ENCODE results near the gene ATP11A.
A peak's percentile ranks its signal among the peaks of the same experiment; 100 is the strongest.

ATP11A gene

DNA sequence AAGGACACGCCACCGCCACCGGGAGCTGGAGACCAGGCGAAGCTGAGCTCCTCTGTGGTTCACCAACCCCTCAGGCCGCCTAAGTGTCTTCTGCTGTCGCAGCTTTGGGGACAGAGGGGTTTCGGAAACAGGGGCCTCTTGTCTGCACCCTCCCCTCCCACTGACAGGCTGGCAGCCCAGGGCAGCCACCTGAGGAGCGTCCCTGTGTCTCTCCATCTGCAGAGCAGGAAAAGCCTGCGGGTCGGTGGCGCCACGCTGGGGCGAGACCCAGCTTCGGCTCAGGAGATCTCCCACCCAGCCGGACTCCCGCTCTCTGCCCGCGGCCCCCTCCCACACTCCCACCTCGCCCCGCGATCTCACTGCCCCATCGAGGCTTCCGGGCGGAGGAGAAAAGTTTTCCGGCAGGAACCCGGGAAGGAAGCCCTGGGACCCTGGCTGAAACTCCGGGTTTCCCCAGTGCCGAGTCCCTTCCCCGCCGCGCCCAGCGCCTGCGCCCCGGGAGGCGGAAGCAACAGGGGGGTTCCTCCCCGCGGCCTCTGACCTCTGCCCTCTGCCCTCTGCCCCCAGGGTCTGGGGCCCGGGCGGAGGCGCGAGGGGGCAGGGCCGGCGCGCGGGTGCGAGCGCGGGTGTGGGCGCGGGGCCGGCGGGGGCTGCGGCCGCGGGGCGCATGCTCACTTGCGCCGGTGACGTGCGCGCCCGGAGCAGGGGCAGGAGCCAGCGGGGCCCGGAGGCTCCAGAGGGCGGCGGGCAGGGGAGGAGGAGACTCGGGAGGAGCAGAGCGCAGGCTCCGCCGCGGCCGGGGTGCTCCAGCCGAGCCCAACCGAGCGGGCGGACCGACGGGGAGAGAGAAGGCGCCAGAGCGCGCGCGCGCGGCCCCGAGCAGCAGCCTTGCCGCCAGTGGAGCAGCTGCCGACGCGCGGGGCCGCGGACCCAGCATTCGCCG, at the start of gene ATP11A:
Gene ATP11A (plus strand): TSS at position 736 of the 943 bp plus-strand sequence. CDS start 379 bp downstream, outside the sequence.
- Histone ChIP-seq H3K9ac (ENCODE audit: low read length) (peak within 1 kb of the TSS; percentile 38), H3K27ac (ENCODE audit: low read length) (no peak within 1 kb of the TSS), H3K36me3 (ENCODE audit: control insufficient read depth, low read depth, low read length) (no peaks in the 10 kb centered on the region), H3K4me1 (ENCODE audit: control insufficient read depth, low read depth, low read length) (peaks cover 26% of the 10 kb centered on the region), H3K9me3 (ENCODE audit: control insufficient read depth, low read depth, low read length) (no peaks in the 10 kb centered on the region), H3K4me3 (ENCODE audit: low read length) (peak within 1 kb of the TSS; percentile 57), H3K27me3 (ENCODE audit: control insufficient read depth, insufficient read depth, low read length) (peaks cover 18% of the 10 kb centered on the region)

DNA sequence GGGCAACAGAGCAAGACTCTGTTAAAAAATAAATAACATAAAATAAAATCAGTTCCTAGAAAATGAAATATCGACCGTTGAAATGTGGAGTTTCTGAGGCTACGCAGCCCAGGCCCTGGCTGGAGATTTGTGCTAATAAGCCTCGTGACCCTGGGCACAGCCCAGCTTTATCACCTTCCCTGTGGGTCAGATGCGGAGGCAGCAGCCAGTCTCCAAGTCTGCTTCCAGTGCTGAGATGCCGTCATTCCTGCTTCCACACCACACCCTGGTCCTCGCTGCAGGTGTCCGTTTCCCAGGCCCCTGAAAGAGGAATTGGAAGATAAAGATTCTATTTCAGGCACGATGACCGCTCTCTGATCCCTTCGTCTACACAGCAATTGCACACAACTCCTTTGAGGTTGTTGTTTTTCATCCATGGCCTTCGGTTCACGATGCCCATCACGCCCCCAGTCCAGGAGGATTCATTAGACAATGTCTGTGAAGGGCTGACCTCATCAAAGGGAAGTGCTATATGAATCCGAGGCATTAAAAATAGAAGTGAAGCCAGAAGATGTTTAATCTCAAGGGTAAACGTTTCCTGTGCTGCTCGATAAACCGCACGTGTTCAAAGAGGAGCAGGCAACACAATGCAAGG, 48.3 kb upstream of the ATP11A start:
- peaks cover 22% of the 10 kb centered on the region for H3K27me3 ChIP-seq (ENCODE audit: control insufficient read depth, insufficient read depth, low read length)
- no peak overlapping the region for H3K9ac ChIP-seq (ENCODE audit: low read length)
- no peak overlapping the region for H3K4me3 ChIP-seq (ENCODE audit: low read length)
- H3K9me3 ChIP-seq (ENCODE audit: control insufficient read depth, low read depth, low read length) = no peaks in the 10 kb centered on the region
- H3K27ac ChIP-seq (ENCODE audit: low read length) = no peak overlapping the region
- no peaks in the 10 kb centered on the region for H3K36me3 ChIP-seq (ENCODE audit: control insufficient read depth, low read depth, low read length)
- H3K4me1 ChIP-seq (ENCODE audit: control insufficient read depth, low read depth, low read length) = peaks cover 11% of the 10 kb centered on the region

DNA sequence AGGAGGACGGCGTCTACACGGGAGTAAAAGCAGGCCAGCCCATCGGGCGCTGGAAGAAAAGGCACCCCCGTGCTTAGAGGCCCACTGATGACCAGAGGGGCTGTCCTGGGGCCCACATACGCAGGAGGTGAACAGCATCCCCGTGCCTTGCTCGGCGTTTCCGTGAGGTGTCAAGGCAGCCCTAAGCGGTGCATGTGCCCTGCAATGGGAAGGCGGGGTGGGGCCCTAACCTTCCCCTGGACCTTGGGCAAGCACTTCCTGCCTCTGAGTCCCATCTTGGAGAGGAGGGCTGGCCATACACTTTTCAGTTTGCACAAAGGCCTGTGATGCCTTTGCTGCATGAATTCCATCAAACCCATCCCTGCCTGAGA, 47.8 kb upstream of the ATP11A start:
- Histone ChIP-seq H3K4me1 (ENCODE audit: control insufficient read depth, low read depth, low read length) (peaks cover 6% of the 10 kb centered on the region), H3K27ac (ENCODE audit: low read length) (no peak overlapping the region), H3K9me3 (ENCODE audit: control insufficient read depth, low read depth, low read length) (no peaks in the 10 kb centered on the region), H3K4me3 (ENCODE audit: low read length) (no peak overlapping the region), H3K36me3 (ENCODE audit: control insufficient read depth, low read depth, low read length) (no peaks in the 10 kb centered on the region), H3K9ac (ENCODE audit: low read length) (no peak overlapping the region), H3K27me3 (ENCODE audit: control insufficient read depth, insufficient read depth, low read length) (peaks cover 22% of the 10 kb centered on the region)

DNA sequence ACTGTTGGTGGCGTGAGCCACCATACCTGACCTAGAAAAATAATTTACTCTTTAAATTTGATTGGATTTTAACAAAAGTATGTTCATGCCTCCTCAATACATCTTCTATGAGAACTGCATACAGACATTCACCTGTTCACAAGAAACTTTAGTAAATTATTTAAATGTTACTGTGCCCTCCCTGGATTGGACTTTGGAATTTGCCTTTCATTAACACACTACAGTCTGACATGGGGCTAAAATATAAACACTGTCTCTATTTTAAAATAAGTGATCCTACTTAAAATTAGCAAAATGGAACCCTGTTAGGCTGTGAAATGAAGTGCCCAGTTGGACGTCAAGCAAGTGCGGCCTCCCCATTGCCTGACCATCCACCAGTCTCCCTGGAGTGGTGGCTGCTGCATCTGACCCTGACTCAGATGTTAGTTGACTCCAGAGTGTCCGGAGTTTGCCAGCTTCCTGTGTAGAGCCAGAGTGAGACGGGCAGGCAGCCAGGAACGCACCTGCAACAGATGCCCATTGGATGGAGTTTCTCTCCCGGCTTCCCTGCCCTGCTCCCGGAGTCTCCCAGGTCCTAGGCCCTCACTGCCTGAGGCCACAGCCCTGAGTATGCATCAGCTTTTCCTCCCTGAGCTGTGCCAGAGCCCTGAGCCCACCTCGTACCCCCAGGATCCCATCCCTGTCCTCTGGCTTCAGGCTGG, 45.9 kb upstream of the ATP11A start:
- Histone ChIP-seq H3K36me3 (ENCODE audit: control insufficient read depth, low read depth, low read length) (no peaks in the 10 kb centered on the region), H3K27me3 (ENCODE audit: control insufficient read depth, insufficient read depth, low read length) (peaks cover 19% of the 10 kb centered on the region), H3K9me3 (ENCODE audit: control insufficient read depth, low read depth, low read length) (no peaks in the 10 kb centered on the region), H3K4me1 (ENCODE audit: control insufficient read depth, low read depth, low read length) (peaks cover 5% of the 10 kb centered on the region), H3K4me3 (ENCODE audit: low read length) (no peak overlapping the region), H3K27ac (ENCODE audit: low read length) (no peak overlapping the region), H3K9ac (ENCODE audit: low read length) (no peak overlapping the region)

DNA sequence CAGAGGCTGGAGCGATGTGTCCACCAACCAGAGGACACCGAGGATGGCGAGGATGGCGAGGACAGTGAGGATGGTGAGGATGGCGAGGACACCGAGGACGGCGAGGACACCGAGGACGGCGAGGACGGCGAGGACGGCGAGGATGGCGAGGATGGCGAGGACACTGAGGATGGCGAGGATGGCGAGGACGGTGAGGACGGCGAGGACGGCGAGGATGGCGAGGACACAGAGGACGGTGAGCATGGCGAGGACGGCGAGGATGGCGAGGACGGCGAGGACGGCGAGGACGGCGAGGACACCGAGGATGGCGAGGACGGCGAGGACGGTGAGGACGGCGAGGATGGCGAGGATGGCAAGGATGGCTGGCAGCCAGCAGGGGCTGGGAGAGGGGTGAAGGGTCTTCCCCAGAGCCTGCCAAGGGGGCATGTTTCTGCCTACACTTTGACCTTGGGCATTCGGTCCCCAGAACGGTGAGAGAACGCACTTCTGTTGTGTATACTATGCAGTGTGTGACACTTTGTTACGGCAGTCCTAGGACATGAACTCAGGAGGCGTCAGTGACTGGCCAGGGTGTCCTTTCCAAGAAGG, 44.4 kb upstream of the ATP11A start:
- H3K4me3 ChIP-seq (ENCODE audit: low read length) = no peak overlapping the region
- H3K4me1 ChIP-seq (ENCODE audit: control insufficient read depth, low read depth, low read length) = peaks cover 5% of the 10 kb centered on the region
- H3K27ac ChIP-seq (ENCODE audit: low read length) = no peak overlapping the region
- H3K27me3 ChIP-seq (ENCODE audit: control insufficient read depth, insufficient read depth, low read length) = peaks cover 4% of the 10 kb centered on the region
- no peak overlapping the region for H3K9ac ChIP-seq (ENCODE audit: low read length)
- H3K9me3 ChIP-seq (ENCODE audit: control insufficient read depth, low read depth, low read length) = no peaks in the 10 kb centered on the region
- H3K36me3 ChIP-seq (ENCODE audit: control insufficient read depth, low read depth, low read length) = no peaks in the 10 kb centered on the region

DNA sequence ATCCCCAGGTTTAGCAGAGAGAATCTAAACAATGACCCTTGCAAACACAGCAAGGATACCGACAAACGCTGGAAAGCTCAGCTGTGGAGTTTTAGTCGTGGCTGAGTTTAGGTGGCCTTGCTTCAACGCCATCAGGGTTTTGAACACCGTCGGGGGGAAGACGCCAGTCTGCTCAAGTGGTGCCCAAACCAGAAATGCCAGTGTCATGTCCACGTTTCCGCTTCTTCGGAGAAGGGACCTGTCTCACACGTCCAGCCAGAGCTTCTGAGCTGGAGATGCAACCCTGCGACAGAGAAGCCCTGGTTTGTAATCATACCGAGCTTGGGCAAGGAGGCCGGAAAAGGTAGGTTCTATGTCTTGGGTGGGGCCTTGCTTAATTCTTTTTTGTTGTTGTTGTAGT, 42.6 kb upstream of the ATP11A start:
- no peak overlapping the region for H3K4me3 ChIP-seq (ENCODE audit: low read length)
- no peak overlapping the region for H3K27ac ChIP-seq (ENCODE audit: low read length)
- no peaks in the 10 kb centered on the region for H3K36me3 ChIP-seq (ENCODE audit: control insufficient read depth, low read depth, low read length)
- no peak overlapping the region for H3K9ac ChIP-seq (ENCODE audit: low read length)
- peaks cover 5% of the 10 kb centered on the region for H3K4me1 ChIP-seq (ENCODE audit: control insufficient read depth, low read depth, low read length)
- no peaks in the 10 kb centered on the region for H3K27me3 ChIP-seq (ENCODE audit: control insufficient read depth, insufficient read depth, low read length)
- H3K9me3 ChIP-seq (ENCODE audit: control insufficient read depth, low read depth, low read length) = no peaks in the 10 kb centered on the region

DNA sequence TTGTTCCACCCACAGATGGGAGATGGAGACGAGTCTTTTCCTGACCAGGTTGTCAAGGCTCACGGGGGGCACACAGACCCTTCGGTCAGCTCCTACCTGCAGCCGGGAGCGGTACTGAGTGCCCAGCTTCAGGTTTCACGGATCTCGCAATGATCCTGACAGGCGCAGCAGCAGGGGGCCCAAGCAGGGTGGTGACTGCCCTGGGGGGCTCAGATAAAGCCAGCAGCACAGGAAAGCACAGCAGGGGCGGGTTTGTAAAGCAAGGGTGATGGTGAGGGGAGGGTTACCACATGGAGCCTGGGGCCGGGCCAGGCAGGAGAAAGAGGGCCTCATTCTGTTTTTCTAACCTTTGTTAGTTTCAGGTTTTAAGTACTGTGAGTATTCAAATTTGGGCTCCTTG, 41.7 kb upstream of the ATP11A start:
- Histone ChIP-seq H3K27me3 (ENCODE audit: control insufficient read depth, insufficient read depth, low read length) (no peaks in the 10 kb centered on the region), H3K9ac (ENCODE audit: low read length) (no peak overlapping the region), H3K4me1 (ENCODE audit: control insufficient read depth, low read depth, low read length) (peaks cover 5% of the 10 kb centered on the region), H3K36me3 (ENCODE audit: control insufficient read depth, low read depth, low read length) (no peaks in the 10 kb centered on the region), H3K27ac (ENCODE audit: low read length) (no peak overlapping the region), H3K4me3 (ENCODE audit: low read length) (no peak overlapping the region), H3K9me3 (ENCODE audit: control insufficient read depth, low read depth, low read length) (no peaks in the 10 kb centered on the region)

DNA sequence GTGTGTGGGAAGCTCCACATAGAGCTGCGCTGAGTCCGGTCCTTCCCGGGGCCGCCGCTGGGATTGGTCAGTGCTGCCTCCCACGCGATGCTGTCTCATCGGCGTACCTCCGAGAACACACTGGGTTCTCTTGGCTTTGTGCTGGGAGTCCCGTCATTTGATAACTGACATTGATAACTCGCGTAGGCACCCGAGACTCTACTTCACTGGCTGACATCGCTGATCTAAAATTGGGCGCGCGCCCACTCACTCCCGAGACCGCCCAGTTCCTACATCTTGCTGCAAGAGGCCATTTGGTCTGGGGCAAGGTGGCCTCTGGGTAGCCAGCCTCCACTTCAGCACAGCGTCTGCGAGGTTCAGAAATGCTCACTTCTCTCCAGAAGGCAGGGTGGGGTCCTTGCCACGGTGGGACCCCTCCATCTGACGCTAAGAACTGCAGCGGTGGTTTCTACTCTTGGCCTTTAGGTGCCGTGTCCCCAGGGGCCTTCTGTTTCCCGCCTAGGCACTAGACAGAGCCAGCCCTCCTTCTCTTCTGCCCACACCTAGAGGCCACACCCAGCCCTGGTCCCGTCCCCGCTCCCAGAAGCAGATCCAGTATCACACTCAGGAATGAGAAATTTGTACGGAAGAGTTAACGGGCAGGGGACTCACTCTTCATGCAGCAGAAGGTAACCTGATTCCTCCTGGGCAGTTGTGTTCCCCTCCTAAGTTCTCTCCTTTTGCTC, 40.7 kb upstream of the ATP11A start:
- Histone ChIP-seq H3K4me1 (ENCODE audit: control insufficient read depth, low read depth, low read length) (peaks cover 5% of the 10 kb centered on the region), H3K4me3 (ENCODE audit: low read length) (no peak overlapping the region), H3K9ac (ENCODE audit: low read length) (no peak overlapping the region), H3K9me3 (ENCODE audit: control insufficient read depth, low read depth, low read length) (no peaks in the 10 kb centered on the region), H3K27me3 (ENCODE audit: control insufficient read depth, insufficient read depth, low read length) (no peaks in the 10 kb centered on the region), H3K36me3 (ENCODE audit: control insufficient read depth, low read depth, low read length) (no peaks in the 10 kb centered on the region), H3K27ac (ENCODE audit: low read length) (no peak overlapping the region)

DNA sequence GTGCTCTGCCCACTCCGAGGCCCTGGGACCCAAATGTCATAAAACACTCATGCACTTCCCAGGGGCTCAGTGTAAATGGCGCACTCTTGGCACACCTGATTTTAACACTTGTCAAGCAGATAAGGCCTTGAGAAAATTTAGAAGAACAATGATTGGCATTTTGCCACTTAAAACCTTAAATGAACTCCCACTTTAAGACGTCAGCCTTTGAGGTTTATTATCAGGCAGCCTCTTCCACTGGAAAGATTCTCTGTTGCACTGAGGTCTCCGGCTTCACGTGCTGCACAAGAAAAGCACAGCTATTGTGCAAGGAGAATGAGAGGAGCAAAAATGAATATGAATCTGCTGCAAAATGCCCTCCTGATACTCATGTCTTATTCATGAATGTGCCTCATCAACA, 38.5 kb upstream of the ATP11A start:
- no peak overlapping the region for H3K9ac ChIP-seq (ENCODE audit: low read length)
- no peaks in the 10 kb centered on the region for H3K9me3 ChIP-seq (ENCODE audit: control insufficient read depth, low read depth, low read length)
- H3K4me1 ChIP-seq (ENCODE audit: control insufficient read depth, low read depth, low read length) = peaks cover 5% of the 10 kb centered on the region
- H3K4me3 ChIP-seq (ENCODE audit: low read length) = no peak overlapping the region
- H3K36me3 ChIP-seq (ENCODE audit: control insufficient read depth, low read depth, low read length) = no peaks in the 10 kb centered on the region
- no peaks in the 10 kb centered on the region for H3K27me3 ChIP-seq (ENCODE audit: control insufficient read depth, insufficient read depth, low read length)
- H3K27ac ChIP-seq (ENCODE audit: low read length) = no peak overlapping the region

DNA sequence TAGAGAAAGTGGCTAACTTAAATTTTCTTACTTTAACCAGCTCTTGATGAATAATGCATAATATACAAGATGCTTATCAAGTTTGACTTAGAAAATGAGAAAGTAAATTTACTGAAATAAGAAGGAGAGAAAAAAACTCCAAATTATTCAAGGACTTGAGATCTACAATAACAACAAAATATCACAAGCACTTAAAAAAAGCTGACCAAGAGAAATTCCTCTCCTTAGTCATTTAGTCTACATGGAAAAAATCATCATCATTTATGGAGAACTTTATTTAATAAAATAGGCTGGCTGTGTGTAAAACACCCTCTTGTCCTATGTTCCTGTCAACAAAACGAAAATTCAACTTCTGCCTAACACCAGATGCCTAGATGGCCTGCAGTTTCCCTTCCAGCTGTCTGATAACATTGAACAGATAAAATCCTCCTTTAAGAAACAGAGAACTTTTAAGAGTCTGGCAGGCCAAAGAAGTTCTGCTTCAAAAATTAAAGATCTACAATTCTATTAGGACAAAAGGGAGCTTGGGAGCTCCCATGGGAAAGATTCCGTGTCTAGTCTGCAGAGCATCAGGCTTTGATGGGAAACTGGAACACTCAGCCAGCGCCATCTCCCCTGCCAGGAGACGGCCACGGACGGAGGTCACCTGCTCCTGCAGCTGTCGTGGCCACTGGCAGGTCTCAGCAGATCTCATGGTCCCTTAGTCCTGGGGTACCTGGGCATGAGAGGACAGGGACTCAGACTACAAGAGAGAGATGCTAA, 37.9 kb upstream of the ATP11A start:
- Histone ChIP-seq H3K9ac (ENCODE audit: low read length) (no peak overlapping the region), H3K4me3 (ENCODE audit: low read length) (no peak overlapping the region), H3K9me3 (ENCODE audit: control insufficient read depth, low read depth, low read length) (no peaks in the 10 kb centered on the region), H3K4me1 (ENCODE audit: control insufficient read depth, low read depth, low read length) (peaks cover 5% of the 10 kb centered on the region), H3K27ac (ENCODE audit: low read length) (no peak overlapping the region), H3K27me3 (ENCODE audit: control insufficient read depth, insufficient read depth, low read length) (no peaks in the 10 kb centered on the region), H3K36me3 (ENCODE audit: control insufficient read depth, low read depth, low read length) (no peaks in the 10 kb centered on the region)
